ENCODE results near the gene TPP1.

TPP1 gene

DNA sequence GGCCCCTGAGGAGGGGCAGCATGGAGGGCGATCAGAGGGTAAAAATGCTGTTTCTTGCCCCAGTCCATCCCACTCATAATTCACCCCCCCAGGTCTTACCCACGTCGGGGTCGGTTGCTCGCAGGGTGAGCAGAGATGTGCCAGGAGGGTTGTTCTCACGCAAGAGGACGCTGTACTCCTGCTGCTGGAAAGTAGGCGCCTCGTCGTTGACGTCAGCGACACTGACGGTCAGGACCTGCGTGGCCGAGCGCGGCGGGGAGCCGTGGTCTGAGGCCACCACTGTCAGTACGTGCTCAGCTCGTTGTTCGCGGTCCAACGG is 10.3 kb upstream of the TPP1 start:
- DNase-seq (ENCODE audit: low read depth in 1 of 2, low spot score in 1 of 2): no peak

DNA sequence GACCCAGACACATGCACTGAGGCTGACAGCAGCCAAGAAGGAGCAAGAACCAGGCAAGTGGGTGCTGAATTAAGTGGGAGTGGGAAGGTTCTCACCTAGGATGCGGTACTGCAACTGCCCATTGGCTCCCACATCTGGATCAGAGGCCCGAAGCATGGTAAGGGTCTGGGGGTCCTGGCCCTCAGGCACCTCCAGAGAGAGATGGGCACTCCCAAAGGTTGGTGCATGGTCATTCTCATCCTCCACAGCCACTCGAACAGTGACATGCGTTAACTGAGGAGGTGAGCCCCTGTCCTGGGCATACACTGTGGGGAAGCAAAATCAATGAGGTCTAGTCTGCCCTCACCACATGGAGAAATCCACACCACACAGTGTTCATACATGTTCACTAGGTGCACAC is 9.3 kb upstream of the TPP1 start:
- DNase-seq (ENCODE audit: low read depth in 1 of 2, low spot score in 1 of 2): no peak

DNA sequence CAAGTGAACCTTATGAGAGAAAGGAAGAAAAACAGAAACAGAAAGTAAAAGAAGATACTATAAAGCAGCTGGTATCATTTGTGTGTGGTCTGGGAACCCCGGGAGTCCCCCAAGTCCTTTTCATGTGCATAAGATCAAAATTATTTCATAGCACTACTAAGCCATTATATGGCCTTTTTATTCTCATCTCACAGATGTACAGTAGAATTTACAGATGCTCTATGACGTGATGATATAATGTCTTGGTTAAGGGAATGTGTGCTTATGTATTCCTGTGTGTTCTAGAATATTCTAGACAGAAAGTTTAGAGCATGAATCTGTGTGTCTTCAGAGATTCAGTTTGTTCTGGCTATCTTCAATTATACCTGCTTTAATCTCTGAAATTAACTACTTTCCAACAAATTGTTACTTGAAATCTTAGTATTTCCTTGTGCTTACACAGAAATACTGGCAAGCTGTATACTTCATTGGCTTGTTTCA is 8.6 kb upstream of the TPP1 start:
- no peak for DNase-seq (ENCODE audit: low read depth in 1 of 2, low spot score in 1 of 2)

DNA sequence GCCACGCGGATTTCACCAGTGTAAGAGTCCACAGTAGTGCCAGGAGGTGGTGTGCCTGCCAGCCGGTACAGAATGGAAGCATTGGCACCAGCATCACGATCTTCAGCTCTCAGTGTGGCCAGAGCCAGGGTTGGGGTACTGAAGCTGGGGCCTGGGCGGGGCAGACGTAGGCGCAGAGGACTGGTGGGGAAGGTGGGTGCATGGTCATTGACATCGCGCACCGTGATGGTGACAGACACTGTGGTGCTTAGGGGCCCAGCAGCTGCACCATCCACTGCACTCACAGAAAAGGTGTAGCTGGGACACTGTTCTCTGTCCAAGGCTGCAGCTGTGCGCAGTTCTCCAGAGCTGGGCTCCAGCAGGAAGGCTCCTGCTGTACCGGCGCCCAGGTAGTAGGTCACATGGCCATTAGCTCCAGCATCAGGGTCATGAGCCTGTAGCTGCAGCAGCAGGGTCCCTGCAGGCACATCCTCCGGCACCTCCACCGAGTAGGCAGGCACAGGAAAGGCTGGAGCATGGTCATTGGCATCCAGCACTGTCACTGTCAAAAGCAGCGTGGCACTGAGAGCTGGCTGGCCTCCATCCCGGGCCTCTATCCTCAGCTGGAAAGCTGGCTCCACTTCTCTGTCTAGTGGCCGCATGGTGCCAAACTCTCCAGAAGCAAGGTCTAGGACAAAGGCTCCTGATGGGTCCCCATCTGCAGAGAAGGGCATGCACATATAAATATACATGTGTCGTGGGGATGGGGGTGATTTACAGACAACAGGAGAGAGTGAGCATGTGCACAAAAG is 7.9 kb upstream of the TPP1 start:
- DNase-seq (ENCODE audit: low read depth in 1 of 2, low spot score in 1 of 2): no peak

DNA sequence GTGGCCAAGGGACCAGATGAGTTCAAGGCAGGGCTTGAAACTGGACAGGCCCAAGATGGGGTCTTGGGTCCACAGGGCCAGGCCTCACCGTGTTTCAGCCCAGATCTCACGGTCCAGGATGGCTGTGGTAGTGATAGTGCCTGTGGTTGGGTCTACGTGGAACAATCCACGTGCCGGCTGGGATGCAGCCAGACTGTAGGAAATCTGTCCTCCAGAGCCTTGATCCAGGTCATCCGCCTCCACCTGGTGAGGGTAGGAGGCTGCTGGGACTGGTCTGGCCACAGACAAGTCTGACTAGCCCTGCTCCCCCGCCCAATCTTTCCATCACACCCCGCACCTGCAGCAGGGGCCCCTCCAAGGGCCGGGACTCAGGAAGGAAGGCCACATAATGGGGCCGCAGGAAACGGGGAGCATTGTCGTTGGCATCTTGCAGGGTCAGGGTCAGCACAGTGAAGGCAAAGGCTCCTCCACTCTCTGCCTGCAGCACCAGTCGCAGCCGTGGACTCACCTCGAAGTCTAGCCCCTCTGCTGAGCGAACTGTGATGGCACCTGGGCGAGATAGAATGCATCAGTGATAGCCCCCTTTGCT is 6.7 kb upstream of the TPP1 start:
- no peak for DNase-seq (ENCODE audit: low read depth in 1 of 2, low spot score in 1 of 2)

GRCh38 chr11:6625156-6625831 is 6.1 kb upstream of the TPP1 start:
- no peak for DNase-seq (ENCODE audit: low read depth in 1 of 2, low spot score in 1 of 2)

DNA sequence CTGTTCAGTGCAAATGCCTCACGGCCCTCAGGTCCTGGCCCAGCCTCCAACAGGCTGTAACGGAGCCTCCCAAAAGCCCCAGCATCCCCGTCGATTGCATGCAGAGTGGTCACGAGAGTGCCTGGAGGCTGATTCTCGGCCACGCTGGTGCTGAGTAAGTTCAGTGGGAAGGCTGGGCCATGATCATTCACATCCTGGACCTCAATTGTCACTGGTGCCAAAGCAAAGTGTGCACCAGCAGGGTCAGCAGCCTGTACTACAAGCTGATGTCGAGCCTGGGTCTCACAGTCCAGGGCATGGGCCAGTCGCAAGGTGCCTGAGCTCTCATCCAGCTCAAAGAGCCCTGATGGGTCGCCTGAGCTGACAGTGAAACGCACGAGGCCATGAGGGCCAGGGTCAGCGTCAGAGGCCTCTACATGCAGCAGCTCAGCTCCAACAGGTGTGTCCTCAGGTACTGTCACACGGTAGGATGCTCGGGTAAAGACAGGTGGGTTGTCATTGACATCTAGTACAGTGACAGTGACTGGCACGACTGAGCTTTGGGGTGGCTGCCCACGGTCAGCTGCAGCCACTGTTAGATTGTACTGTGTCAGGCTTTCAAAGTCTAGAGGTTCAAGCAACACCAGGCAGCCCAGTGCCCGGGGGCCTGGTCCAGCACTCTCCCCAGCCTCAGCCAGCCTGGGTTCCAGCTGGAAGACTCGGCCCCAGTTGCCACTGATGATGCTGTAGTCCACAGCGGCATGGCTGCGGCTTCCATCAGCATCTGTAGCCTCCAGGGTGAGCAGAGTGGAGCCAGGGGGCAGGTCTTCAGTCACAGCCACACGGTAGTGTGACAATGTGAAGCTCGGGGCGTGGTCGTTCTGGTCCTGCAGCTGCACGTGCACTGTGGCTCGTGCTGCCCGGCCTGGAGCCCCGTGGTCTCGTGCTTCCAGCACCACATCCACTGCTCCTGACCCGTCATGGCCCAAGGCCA is 4.5 kb upstream of the TPP1 start:
- no peak for DNase-seq (ENCODE audit: low read depth in 1 of 2, low spot score in 1 of 2)

DNA sequence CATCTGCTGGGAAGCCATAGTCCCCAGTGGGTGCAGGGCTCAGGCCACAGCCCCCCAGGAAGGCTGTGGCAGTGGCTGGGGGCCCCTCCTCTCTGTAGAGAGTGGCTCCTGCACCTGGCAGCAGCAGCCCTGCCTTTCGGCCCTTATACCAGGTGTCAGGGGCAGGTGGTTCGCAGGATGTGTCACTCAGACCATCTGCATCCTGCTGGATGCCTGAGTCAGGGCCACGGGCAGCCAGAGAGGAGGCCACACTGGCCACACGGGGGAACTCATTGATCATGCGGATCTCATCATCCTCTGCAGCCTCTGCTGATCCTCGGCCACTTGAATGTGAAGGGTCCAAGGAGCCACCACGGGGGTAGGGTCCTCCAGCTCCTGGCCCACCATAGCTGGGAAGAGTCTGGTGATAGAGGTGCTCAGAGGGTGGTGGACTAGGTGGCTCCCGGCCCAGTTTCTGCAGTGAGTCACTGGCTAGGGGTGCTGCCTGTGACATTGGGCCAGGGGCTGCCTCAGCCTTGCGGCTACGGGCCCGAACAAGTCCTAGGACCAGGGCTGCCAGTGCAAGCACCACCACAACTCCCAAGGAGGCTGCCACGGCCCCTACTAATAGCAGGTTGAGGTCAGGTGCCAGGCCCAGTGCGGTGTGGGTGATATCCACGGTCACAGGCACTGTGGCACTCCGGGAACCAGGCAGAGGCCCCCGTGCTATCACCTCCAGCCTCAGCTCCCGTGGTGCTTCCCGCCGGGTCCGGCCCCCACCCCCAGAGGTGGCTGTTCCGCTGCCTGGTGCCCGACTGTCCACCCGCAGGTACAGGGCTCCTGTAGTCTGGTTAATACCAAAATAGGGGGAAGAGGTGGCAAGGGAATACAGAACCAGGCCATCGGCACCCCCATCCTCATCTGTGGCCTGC is 3.3 kb upstream of the TPP1 start:
- DNase-seq (ENCODE audit: low read depth in 1 of 2, low spot score in 1 of 2): no peak

GRCh38 chr11:6621711-6622211 is 2.5 kb upstream of the TPP1 start:
- DNase-seq (ENCODE audit: low read depth in 1 of 2, low spot score in 1 of 2): no peak

- no peak for DNase-seq (ENCODE audit: low read depth in 1 of 2, low spot score in 1 of 2)
These were observed 1.4 kb upstream of the TPP1 start for GRCh38 chr11:6620636-6621035.

DNA sequence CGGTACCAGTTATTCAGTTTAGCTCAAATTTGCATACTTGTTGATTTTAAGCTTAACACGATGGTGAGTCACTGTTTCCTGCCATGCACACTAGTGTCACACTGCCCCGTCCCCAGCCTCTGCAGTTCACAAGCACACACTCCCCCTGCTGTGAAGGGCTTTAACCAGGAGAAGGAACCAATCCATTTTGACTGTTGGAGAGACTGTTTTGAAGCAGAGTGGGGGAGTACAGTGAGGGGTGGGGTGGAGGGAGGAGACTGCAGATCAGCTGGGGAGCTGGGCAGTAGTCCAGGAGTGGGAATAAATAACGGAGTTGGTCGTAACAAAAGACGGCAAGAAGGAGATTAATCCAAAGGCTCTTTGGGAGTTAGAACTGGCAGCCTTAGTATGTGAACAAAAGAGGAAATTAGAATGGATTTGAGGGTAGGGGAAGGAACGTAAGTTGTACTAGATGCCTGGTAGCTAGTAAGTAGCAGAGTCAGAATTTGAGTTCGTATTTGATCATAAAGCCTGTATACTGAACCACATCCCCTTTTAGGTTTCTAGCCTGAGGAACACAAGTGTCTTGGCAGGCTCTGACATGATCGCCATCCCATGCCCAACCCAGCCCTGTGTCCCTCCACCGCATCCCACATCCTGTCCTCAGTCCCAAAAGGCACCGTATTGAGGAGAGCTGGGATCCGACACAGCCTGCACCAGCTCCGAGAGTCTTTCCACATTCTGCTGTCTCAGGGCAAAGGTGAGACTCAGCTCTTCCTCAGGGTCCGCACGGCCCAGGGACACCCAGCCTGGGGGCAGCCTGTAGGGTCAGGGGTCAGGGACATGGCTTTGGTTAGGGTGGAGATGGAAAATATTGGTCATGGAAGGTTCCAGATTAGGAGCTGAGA is 862 bp downstream of the TPP1 start:
- peak in 1 of 2 donors; percentile 64 for DNase-seq (ENCODE audit: low read depth in 1 of 2, low spot score in 1 of 2)

DNA sequence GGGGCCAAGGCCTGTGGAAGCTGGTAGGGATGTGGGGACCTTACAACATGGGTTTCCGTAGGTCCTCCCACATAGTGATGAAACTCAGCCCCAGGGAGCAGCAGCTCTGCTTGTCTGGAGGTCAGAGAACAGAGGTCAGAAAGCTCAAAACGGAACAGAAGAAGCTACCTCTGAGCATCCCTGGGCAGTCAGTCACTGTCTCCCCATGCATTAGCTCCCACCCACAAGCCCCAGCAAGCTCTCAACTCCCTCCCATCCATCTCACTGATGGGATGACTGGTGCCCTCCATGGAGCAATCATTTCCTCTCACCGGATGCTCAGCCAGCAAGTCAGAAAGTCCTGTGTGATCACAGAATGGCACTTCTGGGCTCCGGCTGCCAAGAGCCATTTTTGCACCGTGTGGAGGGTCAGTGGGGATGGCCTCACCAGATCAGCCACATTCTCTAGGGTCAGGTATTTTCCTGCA is 1.9 kb downstream of the TPP1 start:
- DNase-seq (ENCODE audit: low read depth in 1 of 2, low spot score in 1 of 2): no peak

DNA sequence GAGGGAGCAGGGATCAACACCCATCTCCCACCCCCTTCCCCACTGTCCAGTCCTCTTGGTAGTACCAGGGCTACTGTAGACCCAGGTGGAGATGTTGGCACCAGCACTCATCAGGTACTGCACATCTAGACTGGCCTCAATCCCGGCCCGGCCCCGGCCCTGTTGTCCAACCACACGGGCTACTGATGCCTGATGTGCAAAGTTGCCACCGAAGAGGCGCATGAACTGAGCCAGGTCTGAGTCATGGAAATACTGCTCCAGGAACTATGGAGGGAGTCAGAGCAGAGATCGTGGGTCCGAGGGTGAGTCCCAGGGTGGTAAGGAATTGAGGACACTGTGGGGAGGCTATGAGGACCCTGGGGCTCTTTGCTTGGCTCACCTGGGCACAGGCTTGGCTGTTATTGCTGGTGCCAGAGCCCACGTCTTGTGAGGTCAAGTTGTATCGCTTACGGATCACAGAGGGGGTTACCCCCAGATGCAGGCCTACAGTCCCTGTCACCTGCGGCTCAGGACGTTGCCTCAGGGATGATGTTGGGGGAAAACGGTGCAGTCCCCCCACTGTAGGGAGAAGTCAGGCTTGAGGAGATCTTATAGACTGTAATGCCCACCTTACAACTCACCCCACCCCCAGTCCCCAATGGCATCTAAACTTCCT is 2.5 kb downstream of the TPP1 start:
- DNase-seq (ENCODE audit: low read depth in 1 of 2, low spot score in 1 of 2): no peak

GRCh38 chr11:6615882-6616585 is 3.2 kb downstream of the TPP1 start:
- no peak for DNase-seq (ENCODE audit: low read depth in 1 of 2, low spot score in 1 of 2)

GRCh38 chr11:6615046-6615445 is 4.2 kb downstream of the TPP1 start:
- no peak for DNase-seq (ENCODE audit: low read depth in 1 of 2, low spot score in 1 of 2)

DNA sequence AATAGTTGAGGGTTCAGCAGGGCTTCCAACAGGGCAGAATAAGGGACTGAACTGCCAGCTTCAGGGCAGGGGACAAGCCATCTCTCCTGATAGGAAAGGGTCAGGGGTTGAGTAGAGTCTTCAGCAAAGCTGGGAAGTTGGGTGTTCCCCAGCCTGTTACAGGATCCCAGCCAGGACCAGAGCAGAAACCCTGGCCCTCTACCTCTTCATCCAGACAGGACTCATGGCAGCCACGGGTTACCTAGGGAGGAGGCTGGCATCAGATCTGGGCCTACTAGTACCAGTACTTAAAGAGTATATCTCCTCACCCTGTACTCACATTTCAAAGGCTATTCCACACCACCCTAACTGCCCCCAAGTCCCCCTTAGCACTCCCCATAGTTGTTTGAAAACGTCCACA is 4.8 kb downstream of the TPP1 start:
- no peak for DNase-seq (ENCODE audit: low read depth in 1 of 2, low spot score in 1 of 2)

GRCh38 chr11:6613496-6613895 is 5.7 kb downstream of the TPP1 start:
- DNase-seq (ENCODE audit: low read depth in 1 of 2, low spot score in 1 of 2): no peak

Measured in activated CD4-positive, alpha-beta T cell treated with anti-CD3 and anti-CD28 coated beads, Interleukin-2, amount 50 U/mL, for 24 hours (primary cell).